Activated T-cell treated with anti-CD3 and anti-CD28 coated beads for 24 hours (primary cell): ENCODE results near the gene ICA1L.

ENCODE experiments used
- DNase-seq: peaks from one replicate; pipeline ENCODE4 v3.0.0-alpha.2; 2020; ENCODE audit warnings: low read depth

The ICA1L gene

DNA sequence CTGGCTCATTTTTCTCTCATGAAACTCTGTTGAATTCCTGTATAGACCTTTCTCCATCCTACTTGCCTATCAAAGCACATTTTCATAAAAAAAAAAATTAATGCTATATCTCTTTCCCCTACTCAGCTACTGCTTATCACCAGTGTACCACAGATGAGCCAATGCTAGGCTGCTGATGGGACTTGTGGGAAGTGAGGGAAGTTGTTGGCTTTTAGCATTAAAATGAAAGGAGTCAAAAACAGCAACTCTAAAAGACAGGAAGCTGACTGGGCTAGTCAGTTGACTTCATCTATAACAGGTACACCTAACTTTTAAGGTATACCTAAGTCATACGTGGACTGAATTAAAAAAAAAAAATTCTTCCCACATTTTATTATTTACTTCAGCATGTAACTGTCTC lies 134.7 kb downstream of the ICA1L start:
- no peak for DNase-seq

DNA sequence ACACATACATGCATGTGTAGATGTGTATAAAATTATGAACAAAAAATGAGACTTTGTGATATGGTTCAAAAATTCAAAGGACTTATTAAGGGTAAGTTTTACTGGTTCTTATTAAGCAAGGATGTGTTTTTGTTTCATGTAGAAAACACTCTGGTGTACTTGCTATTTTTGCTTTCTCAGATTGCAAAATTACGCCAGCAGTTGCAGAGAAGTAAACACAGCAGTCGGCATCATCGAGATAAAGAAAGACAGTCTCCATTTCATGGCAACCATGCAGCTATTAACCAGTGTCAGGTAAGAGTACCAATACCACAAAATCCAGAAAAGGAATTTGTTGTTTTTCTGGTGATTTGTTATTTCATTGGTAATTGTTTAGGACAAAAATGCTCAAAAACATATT lies 145.5 kb downstream of the ICA1L start:
- DNase-seq = no peak

DNA sequence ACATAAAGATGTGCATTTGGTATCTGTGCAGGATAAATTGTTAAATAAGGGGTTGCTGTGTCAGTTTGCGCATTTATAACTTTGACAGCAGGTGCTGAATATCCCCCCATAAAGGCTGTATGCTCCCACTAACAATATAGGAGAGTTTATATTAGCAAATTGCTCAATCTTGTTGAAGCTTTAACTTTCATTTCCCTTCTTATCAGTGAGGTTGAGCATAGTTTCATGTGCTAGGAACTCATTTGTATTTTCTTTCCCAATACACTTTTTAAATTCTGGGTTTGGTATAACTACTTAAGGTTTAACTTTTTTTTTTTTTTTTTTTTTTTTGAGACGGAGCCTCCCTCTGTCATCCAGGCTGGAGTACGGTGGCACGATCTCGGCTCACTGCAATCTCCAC lies 147.8 kb downstream of the ICA1L start:
- DNase-seq = no peak
